ENCODE data around the gene ORM2.
A peak's percentile ranks its signal among the peaks of the same experiment; 100 is the strongest.
"Not testable (repeated sequence)": the region's sequence is repeated elsewhere in the genome, so short reads cannot be mapped to it uniquely, and the experiment has no call there.

The ORM2 gene

GRCh38 chr9:114310471-114311450 lies 18.9 kb upstream of the ORM2 start:
- DNase-seq: peak in 12 of 42 donors; percentile 6 to 58 (median 22)

GRCh38 chr9:114311571-114312512 lies 17.8 kb upstream of the ORM2 start:
- peak in 11 of 42 donors; percentile 2 to 39 (median 11) for DNase-seq
- intact Hi-C loops (cut with DNase I): no loop called here

More at GRCh38 chr9:114310471-114311450, 18.9 kb upstream of the ORM2 start:
- intact Hi-C loops (cut with DNase I): no loop called here

GRCh38 chr9:114312513-114312875 lies 17.2 kb upstream of the ORM2 start:
- intact Hi-C loops (cut with DNase I): no loop called here
- DNase-seq: peak in 7 of 42 donors; percentile 0 to 22 (median 4)

- intact Hi-C loops (cut with DNase I): no loop called here
- DNase-seq: peak in 2 of 42 donors; percentile 1 to 23
Observed at GRCh38 chr9:114313186-114313585, 16.5 kb upstream of the ORM2 start.

- intact Hi-C loops (cut with DNase I): no loop called here
- peak in 6 of 42 donors; percentile 1 to 28 (median 2) for DNase-seq
Observed at GRCh38 chr9:114314256-114314867, 15.3 kb upstream of the ORM2 start.

- DNase-seq: peak in 10 of 42 donors; percentile 4 to 40 (median 17)
- intact Hi-C loops (cut with DNase I): no loop called here
Observed at GRCh38 chr9:114314881-114315722, 14.6 kb upstream of the ORM2 start.

GRCh38 chr9:114315723-114316363 lies 13.8 kb upstream of the ORM2 start:
- DNase-seq: peak in 7 of 42 donors; percentile 2 to 30 (median 4)

GRCh38 chr9:114316605-114317230 lies 13.0 kb upstream of the ORM2 start:
- DNase-seq: peak in 7 of 42 donors; percentile 1 to 34 (median 7)
- intact Hi-C loops (cut with DNase I): no loop called here

More at GRCh38 chr9:114315723-114316363, 13.8 kb upstream of the ORM2 start:
- intact Hi-C loops (cut with DNase I): no loop called here

GRCh38 chr9:114317665-114318357 lies 11.9 kb upstream of the ORM2 start:
- intact Hi-C loops (cut with DNase I): no loop called here
- DNase-seq: peak in 6 of 42 donors; percentile 0 to 25 (median 6)

- intact Hi-C loops (cut with DNase I): no loop called here
Observed at GRCh38 chr9:114318416-114318815, 11.3 kb upstream of the ORM2 start.

GRCh38 chr9:114319147-114319546 lies 10.5 kb upstream of the ORM2 start:
- intact Hi-C loops (cut with DNase I): no loop called here
- DNase-seq: peak in 21 of 42 donors; percentile 14 to 73 (median 41)

More at GRCh38 chr9:114318416-114318815, 11.3 kb upstream of the ORM2 start:
- peak in 7 of 42 donors; percentile 2 to 27 (median 3) for DNase-seq

- DNase-seq: peak in 1 of 42 donors; percentile 34
- intact Hi-C loops (cut with DNase I): not testable (repeated sequence)
Observed at GRCh38 chr9:114320710-114321109, 9.0 kb upstream of the ORM2 start.

- peak in 1 of 42 donors; percentile 18 for DNase-seq
- intact Hi-C loops (cut with DNase I): no loop called here
Observed at GRCh38 chr9:114321759-114322158, 7.9 kb upstream of the ORM2 start.

GRCh38 chr9:114322160-114322818 lies 7.4 kb upstream of the ORM2 start:
- DNase-seq; intact Hi-C loops (cut with DNase I): not testable (repeated sequence)

GRCh38 chr9:114322831-114323531 lies 6.7 kb upstream of the ORM2 start, which contains the start of gene ORM1:
Gene ORM1 (plus strand): TSS chr9:114323098. CDS start chr9:114323134, 36 bp downstream.
- DNase-seq; intact Hi-C loops (cut with DNase I): not testable (repeated sequence)

Data from head of caudate nucleus (tissue), 42 donors.